ENCODE measurements around the gene SGO1.
"Not testable (repeated sequence)": the region's sequence is repeated elsewhere in the genome, so short reads cannot be mapped to it uniquely, and the experiment has no call there.

SGO1 gene

GRCh38 chr3:20185679-20186599 is at the start of gene SGO1:
TSS of gene SGO1 (minus strand) at chr3:20186206. CDS start at chr3:20184027, 2,179 bp downstream.
- peak; percentile 57 to 86 for DNase-seq

- no peak for DNase-seq
Measured at GRCh38 chr3:20235796-20236195, 49.8 kb upstream of the SGO1 start.

- DNase-seq: no peak
Measured at GRCh38 chr3:20232906-20233780, 47.1 kb upstream of the SGO1 start.

GRCh38 chr3:20230954-20231353 is 44.9 kb upstream of the SGO1 start:
- DNase-seq: peak in 1 of 2 experiments; percentile 21

DNA sequence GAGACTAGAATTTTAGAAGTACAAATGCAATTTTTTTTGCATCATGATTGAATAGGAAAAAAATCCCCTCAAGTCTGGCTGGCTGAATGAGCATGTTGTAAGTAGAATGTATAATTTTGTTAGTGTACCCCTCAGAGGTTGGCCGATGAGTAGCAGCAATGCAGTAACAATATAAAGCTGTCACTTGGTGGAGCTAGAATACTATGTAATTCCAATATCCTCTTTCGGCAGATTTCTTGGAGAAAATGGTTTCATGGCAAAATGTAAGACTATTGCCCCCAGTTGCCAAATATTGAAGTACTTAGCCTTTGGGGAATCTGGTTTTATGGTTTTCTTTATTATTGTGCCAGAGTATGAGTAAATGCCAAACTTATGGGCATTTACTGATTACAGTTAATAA is 39.8 kb upstream of the SGO1 start:
- DNase-seq: no peak

- no peak for DNase-seq
Measured at GRCh38 chr3:20222274-20222673, 36.3 kb upstream of the SGO1 start.

GRCh38 chr3:20218215-20218614 is 32.2 kb upstream of the SGO1 start:
- no peak for DNase-seq

DNA sequence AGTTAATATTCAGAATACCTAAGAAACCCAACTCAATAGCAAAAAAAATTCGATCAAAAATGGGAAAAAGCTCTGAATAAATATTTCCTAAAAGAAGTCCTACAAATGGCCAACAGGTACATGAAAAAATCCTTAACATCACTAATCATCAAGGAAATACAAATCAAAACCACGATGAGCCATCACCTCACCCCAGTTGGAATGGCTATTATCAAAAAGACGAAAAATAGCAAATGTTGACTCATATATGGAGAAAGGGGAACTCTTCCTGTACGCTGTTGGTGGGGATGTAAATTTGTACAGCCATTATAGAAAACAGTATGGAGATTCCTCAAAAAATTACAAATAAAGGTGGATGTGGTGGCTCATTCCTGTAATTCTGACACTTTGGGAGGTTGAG is 29.6 kb upstream of the SGO1 start:
- DNase-seq: no peak

GRCh38 chr3:20213491-20213890 is 27.5 kb upstream of the SGO1 start:
- DNase-seq: not testable (repeated sequence)

DNA sequence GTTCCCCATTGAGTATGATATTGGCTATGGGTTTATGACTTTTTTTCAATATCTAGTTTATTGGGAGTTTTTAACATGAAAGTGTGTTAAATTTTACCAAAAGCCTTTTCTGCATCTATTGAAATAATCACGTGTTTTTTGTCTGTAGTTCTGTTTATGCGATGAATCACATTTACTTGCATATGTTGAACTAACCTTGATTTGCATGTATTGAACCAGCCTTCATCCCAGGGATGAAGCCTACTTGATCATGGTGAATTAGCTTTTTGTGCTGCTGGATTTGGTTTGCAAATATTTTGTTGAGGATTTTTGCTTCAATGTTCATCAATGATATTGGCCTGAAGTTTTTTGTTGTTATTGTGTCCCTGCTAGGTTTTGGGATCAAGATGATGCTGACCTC is 21.9 kb upstream of the SGO1 start:
- not testable (repeated sequence) for DNase-seq

- not testable (repeated sequence) for DNase-seq
Measured at GRCh38 chr3:20205898-20206297, 19.9 kb upstream of the SGO1 start.

- DNase-seq: no peak
Measured at GRCh38 chr3:20201143-20201542, 15.1 kb upstream of the SGO1 start.

GRCh38 chr3:20197775-20198174 is 11.8 kb upstream of the SGO1 start:
- no peak for DNase-seq

DNA sequence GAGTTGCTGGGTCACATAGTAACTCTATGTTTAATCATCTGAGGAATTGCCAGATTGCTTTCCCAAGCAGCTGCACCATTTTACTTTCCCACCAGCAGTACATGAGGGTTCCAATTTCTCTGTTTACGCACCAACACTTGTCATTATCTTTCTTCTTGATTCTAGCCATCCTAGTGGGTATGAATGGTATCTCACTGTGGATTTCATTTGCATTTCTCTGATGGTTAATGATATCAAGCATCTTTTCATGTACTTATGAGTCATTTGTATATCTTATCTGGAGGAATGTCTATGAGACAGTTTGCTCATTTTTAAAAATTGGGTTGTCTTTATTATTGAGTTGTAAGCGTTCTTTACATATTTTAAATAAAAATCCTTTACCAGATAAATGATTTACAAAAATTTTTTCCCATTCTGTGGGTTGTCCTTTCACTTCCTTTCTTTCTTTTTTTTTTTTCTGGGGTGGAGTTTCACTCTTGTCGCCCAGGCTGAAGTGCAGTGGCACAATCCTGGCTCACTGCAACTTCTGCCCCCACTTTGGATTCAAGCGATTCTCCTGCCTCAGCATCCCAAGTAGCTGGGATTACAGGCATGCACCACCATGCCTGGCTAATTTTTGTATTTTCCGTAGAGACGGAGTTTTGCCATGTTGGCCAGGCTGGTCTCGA is 8.9 kb upstream of the SGO1 start:
- DNase-seq: no peak

DNA sequence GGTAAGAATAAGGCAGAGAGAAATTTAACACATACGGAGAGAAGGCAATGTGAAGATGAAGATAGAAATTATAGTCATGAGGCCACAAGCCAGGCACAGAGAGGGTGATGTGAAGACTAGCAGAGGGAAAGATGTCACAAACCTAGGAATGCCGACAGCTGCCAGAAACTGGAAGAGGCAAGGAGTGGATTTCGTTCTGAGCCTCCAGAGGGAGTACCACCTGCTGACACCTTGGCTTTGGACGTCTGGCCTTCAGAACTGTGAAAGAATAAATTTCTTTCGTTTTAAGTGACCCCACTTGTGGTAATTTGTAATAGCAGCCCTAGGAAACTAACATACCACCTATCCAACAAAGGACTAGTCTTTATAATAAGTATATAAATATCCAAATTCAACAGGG is 5.0 kb upstream of the SGO1 start:
- no peak for DNase-seq

DNA sequence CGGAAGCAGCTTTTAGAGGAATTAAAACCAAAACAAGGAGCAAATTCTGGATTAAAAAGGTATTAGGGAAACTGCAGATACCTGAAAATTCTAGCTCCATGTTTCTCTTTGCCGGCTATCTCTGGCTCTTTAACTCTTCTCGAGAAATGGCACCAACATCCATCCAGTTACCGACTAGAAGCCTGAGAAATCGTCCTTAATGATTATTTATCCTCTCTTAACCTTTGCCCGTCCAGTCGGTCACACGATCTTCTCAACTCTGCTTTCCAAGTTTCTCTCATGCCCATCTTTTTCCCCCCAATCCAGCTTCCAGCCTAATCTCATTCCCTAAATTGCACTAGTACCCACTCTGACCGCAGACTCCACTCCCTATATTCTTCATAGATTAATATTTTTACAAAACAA is 596 bp upstream of the SGO1 start:
- no peak for DNase-seq

- no peak for DNase-seq
Measured at GRCh38 chr3:20185331-20185678, 701 bp downstream of the SGO1 start.

- no peak for DNase-seq
Measured at GRCh38 chr3:20182206-20182605, 3.8 kb downstream of the SGO1 start.

- no peak for DNase-seq
Measured at GRCh38 chr3:20181276-20181675, 4.7 kb downstream of the SGO1 start.

GRCh38 chr3:20173844-20174410 is 12.1 kb downstream of the SGO1 start:
- DNase-seq: no peak

DNA sequence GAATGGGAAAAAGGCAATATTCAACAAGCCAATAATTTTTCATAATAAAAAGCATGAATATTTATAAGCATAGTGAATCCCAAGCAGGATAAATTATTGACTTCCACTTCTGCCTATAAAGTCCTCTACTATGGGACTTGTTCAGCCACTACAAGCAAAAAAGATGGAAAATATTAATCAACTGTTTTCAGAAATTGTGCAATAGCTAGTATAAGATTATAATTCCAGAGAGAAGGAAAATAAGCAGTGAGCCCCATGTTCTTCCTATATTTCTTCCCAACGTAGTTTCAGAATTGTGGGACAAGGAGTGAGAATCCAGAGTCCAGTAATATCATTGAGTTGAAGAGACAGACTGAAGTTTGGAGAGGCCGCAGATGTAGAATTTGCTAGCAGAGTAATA is 24.3 kb downstream of the SGO1 start:
- DNase-seq: no peak

GRCh38 chr3:20160230-20160629 is 25.8 kb downstream of the SGO1 start:
- DNase-seq: no peak

DNA sequence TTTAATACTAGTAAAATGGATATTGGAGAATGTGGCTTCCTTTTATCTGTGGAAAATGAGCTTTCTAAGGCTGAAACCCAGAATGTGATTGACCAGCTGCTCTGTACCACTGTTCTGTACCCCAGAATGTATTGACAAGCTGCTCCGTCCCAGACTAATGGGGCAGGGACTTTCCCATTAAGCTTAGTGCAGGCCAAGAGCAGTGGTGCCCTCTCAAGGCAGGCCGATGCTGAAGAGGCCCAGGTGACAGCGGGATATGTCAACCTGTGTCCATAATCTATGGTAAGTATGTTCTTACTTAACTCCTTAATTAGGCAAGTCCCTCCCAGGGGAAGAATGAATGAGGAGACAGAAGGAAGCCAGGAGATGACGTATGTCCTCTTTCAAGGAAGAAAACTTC is 31.1 kb downstream of the SGO1 start:
- no peak for DNase-seq

Measured in cerebellar nuclear complex (tissue), 1 donor.